HG03342 (cell line): Measurements from ENCODE around the gene FMN2.
A peak's percentile ranks its signal among the peaks of the same experiment; 100 is the strongest.

Source experiments
- ATAC-seq: cut with Tn5 transposase; IDR thresholded peaks from one replicate; pipeline ENCODE4 v1.9.1; 2021; ENCODE audit warnings: mild to moderate bottlenecking, moderate library complexity; ENCODE audit not compliant: unreplicated experiment

Gene FMN2

DNA sequence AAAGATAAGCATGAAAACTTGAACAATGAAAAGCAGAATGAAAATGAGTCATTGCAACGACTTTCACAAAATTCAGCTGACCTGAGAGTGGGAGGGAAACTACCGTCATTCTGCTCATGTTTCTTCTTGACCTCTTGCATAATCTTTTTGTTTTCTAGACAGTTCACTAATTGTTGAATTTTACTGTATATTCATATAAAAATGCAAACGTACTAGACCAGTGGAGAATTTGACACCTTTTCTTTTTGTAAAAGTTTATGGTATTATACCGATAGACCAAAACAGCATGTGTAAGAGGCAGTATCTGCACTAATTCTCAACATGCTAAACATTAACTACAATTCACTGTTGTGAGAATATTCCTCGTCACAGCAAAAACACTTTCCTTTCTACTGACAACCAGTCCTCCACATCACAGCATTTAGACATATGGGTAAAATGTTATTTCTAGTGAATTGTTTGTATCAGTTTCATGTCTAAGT is 382.5 kb downstream of the FMN2 start:
- ATAC-seq: peak; percentile 55

DNA sequence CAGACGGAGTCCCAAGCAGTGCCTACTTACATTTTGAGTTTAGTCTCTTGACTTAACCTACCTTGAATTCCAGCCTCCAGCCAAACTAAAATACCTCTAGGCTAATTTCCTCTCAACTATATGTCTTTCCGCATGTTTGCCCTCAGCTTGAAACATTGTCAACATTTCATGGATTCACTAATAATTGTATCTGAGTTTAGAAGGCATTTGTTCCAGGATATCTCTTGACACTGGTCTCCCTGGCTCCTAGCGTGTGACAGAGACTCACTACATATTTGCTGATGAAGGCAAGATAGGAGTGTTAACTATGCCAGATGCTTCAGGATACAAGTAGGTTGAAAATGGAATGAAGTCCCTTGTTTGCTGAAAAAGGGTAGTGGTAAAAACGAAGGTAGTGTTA is 384.1 kb downstream of the FMN2 start:
- ATAC-seq: no peak

DNA sequence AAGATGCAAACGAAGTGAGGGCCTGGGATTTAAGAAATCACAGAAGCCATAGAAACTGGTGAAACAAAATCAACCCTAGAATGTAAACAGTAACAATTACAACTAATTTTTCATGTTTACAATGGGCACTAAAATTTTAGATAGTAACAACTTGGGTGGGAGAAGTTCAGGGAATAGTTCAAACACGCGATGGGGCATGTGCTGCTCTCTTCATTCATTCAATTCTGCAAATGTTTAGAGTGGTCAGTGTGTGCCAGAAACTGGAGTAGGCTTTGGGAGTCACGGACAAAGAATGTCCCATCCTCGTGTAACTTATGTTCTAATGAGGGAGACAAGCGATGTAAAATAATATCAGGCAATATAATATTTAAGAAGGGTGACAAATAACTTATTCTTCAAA is 386.9 kb downstream of the FMN2 start:
- ATAC-seq: no peak

DNA sequence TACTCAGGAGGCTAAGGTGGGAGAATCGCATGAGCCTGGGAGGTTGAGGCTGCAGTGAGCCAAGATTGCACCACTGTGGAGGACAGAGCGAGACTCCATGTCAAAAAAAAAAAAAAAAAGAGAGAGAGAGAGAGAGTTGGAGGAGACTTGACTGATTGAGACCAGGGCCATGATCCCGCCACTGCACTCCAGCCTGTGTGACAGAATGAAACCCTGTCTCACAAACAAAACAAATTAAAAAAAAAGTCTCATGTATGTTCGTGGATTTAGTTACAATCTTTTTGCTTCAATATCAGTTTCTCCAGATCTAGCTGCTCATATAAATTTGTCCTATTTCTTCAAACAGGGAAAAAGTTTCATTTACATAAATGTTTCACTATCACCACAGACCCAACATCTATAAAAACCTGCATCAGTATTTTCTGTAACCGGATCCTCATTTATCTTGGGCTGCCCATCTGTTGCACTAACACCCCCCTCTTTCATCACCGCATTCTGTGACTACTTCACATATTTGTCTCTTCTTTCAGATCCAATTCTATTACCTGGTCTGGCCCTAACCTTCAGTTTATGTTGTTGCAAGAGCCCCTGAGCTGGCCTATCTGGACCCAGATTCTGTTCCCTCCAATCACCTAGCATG is 393.2 kb downstream of the FMN2 start:
- no peak for ATAC-seq

DNA sequence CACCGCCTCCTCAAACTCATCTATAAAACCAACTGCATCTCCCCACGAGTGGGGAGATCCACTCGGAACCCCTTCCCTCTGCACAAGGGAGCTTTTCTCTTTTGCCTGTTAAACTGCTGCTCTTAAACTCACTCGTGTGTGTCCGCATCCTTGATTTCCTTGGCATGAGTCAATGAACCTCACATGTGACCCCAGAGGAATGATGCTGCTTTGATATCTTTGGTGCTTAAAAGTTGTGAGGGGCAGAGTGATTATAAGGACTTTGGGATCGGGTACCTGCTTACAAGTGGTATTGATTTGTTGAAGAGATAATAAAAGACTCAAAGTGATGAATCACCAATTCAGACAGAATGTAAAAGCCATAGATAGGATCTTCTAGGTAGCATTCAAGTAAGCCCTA is 394.9 kb downstream of the FMN2 start:
- no peak for ATAC-seq

DNA sequence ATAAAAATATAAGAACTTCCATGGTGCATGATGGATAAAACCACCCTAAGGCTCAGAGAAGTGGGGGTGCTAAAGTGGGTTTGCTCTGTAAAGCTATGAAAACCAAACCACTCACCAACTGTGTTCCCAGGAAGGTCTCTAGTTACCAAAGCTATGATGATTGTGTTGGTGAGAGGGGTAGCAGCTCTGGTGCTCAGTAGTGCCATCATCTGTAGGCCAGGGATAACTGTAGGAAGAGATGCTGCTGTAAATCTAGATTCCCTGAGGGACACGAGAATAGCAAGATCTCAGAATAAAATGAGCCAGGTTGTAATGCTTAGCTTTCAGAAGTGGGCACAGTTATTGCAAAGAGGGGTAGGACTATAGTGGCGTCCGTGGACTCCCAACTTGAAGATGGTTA is 395.8 kb downstream of the FMN2 start:
- ATAC-seq: no peak

DNA sequence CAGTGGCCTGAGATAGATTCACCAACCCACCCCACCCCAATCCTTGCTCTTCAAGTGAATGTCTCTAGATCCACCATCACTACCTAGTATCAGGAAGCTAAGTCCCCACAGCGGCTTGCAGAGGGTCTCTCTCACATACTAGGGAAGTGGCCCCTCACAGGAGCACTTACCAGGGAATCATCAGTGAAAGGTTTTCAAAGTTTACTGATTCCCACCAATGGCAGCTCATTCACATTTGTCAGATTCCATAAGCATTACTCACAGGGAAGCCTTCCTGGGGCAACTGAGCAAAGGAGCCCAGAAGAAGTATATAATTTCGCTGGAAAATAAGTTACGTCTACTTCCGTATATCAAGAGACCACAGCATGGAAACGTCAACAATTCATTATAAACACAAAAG is 399.5 kb downstream of the FMN2 start:
- no peak for ATAC-seq

DNA sequence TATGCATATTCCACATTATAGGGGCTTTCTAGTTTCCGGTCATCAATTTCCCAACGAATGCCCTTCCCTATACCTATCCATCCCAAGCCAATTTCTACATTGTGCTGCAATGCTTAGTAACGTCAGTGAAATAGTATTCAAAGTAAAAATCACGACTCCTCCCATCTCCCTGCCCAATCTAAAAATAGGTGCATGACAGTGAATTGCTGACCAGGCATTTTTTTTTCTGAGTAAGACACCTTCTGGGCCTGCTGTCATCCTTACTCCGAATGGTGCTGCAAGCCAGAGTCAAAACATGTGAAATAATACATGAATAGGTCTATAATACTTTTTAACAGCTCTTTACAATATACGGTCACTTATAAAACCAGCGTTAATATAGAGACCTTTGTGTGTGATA is 400.1 kb downstream of the FMN2 start:
- ATAC-seq: no peak

DNA sequence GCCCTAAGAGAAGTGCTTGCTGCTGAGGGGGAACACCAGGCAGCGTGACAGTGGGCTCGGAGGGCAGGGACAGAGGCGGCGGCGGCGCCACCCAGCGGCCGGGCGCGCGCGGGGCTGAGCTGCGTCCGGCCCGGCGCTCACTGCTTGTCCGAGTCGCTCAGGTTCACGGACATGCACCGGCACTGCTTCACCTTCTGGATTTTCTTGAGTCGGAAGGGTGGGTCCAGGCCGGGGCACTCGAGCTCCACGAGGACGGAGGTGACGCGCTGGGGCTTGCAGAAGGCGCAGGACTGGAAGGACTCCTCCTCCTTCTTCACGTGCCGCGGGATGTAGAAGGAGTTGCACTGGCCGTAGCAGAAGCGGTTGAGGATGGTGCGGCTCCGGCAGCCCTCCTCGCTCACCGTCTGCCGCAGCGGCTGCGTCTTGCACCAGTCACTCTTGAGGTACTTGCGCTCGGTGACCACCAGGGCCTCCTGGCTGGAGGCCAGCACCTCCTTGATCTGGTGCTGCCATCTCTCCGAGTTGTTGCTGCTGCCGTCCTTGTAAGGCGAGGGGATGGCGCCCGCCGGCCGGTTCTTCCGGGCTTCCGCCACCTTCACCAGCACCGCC is 401.3 kb downstream of the FMN2 start:
- ATAC-seq: no peak

DNA sequence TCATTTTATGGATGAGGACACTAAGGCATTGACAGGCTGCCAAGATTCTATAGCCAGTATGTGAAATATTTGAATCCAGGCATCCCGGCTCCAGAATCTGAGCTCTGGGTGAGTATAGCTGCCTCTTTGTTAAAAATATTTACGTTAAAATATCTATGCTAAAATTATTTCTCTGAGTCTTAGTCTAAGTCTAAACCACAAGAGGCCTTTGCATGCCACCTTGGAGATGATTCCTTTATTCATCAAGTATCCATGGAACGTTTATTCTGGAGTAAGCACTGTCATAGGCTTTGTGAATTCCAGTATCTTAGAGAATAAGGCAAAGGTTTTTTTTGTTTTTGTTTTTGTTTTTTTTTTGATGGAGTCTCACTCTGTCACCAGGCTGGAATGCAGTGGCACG is 403.9 kb downstream of the FMN2 start:
- no peak for ATAC-seq

DNA sequence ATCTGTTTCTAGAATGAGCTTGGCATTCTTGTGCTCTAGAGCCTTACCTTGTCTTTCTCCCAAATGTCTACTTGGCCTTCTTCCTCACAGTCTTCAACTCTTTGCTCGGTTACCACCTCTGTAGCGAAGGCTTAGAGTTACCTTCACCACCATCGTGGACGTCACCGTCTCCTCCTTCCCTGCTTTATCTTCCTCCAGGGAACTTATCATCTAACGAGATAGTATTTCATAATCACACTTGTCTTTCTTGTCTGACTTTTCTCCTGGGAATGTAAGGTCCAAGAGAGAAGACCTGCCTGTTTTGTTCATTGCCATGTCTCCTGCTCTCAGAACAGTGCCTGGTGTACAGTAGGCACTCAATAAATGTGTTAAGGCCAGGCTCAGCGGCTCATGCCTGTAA is 404.7 kb downstream of the FMN2 start:
- no peak for ATAC-seq

DNA sequence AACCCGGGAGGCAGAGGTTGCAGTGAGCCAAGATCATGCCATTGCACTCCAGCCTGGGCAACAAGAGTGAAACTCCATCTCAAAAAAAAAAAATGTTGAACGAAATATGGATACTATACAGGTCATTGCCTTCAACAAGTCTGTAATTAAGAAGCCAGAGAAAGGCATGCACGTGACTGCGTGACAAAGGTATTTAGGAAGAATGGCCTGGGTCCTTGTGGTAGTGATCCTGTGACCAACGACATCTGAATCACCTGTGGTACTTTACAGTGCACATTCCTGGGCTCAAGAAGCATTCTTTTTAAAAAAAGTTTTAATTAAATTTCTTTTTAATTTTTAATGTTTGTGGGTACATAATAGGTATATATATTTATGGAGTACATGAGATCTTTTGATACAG is 405.3 kb downstream of the FMN2 start:
- no peak for ATAC-seq

DNA sequence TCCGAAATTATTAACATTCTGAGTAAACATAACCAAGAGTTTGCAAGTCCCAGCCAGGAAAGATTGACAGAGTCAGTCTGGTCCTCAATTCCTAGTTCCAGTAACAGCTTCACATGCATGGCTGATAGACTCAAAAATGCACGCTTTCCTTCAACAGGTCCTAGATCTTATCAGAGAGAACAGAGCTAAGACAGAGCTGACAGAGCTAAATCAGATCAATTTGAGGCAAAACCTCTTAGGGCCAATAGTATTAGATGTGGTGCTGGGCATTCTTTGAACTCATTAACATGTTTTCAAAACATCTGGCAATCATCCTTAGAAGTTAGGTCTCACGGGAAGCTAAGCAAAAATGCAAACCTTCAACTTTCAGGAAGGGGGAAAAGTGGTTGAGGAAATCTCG is 406.2 kb downstream of the FMN2 start:
- no peak for ATAC-seq

DNA sequence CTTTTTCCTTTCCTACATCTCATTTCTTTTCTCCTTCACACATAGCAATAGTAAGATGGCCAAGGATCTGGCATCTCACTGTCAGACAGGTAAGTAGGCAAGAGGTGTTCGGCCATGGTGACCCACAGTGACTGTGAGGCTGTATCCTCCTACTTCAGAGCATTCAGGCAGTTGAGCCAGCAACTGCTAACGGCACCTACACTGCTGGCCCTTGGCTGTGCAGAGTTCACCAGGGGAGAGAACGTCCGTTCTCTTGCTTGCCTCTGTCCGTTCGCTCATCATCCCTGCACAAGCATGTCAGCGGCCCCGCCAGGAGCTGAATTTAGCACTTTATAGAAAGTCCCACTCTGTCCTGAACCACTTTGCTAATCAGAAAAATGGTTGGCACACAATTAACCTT is 406.7 kb downstream of the FMN2 start:
- no peak for ATAC-seq

DNA sequence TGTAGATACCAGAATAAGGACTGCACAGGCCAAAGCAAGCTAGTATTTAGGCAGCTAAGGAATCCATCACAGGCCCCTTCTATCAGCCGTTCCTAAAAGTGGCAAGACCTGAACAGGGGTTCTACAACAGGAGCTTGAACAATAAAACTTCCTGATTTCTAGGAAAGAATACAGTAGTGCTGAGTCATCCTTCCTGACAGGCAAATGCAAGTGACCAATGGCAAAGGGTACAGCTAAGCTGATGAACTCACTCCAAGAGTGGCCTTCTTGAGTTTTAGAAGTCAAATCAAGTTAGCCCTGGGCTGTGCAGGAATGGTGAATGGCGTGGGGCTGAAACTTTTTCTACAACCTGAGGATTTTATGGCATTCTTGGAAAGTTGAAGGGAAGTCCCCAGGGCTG is 407.3 kb downstream of the FMN2 start:
- ATAC-seq: no peak

DNA sequence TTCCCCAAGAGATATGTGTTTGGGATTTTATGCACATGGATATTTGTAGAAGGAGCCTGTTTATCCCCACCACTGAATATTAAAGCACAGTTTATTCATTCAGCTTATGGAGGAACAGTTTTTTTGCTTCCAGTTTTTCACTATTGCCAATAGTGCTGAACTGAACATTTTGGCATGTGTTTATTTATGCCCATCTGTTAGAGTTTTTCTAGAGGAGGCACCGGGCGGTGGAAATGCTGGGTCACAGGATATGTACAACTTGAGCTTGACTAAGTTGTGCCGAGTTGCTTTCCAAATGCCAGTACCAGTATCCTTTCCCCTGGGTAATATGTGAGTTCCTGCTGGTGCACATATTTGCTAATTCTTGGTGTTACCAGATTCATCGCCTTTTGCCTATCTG is 409.0 kb downstream of the FMN2 start:
- ATAC-seq: no peak

DNA sequence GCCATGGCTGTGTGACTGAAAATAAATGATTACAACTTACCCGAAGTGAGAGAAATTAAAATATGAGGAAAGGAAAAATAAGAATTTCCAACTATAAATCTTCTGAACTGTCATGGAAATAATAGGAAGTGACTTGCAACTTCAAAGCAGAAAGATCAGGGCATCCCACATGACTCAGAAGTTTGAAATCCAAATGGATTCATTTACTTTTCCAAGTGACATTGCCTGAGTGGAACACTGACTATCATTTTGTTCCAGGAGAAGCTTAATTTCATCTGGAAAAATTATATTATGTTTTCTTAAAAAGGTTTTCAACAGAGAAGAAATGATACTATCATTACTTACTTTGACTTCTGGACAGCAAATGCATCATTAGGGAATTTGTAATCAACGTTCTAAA is 409.4 kb downstream of the FMN2 start:
- no peak for ATAC-seq

DNA sequence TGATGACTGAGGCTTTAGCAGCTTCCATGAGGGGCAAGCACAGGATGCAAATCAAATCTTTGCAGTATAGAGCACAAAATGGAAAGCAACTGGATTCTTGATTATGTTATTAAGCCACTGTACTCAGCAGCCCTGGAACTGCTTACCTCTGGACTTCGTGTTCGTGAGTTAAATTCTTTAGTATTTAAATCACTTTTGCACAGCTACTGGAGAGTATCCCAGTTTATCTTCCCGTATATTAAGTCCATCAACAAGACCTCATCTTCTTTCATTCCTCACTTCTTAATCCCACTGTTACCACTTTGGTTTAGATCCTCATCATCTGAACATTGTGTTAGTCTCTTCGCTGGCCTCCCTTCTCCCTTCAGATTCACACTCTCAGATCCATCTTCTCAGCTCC is 411.4 kb downstream of the FMN2 start:
- no peak for ATAC-seq

DNA sequence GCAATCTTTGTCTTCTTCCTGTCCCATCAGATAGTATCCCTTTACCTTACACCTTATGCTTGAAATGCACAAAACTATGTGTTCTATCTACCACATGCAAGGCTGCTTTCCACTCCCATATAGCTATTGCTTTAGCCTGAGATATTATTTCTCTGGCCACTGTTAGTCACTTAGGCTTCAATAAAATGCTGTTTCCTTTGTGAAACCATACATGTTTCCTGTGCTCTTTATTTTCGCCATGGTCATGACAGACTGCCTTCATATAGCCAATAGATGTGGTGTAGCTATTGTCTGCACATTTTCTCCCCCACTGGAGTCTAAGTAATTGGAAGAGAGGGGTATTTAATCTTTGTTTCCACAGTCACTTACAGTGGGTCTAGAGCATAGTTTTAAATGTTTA is 411.9 kb downstream of the FMN2 start:
- ATAC-seq: no peak

DNA sequence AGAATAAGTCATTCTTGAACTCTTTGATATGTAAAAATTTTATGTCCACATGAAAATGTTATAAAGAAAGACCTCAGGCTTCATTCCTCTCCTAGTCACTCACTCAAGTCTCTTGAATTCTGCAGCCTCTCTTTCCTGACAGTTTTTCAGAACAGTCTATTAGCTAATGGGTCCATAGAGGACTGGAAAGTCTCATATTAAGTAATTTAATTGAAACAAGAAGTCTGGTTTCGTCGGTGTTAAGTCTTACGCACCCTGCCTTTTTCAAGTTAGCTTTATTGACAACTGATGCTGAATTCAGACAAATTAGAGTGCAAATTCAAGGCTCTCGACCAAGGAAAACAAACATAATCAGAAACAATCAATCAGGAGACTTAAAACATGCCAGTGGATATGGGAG is 414.5 kb downstream of the FMN2 start:
- ATAC-seq: no peak

DNA sequence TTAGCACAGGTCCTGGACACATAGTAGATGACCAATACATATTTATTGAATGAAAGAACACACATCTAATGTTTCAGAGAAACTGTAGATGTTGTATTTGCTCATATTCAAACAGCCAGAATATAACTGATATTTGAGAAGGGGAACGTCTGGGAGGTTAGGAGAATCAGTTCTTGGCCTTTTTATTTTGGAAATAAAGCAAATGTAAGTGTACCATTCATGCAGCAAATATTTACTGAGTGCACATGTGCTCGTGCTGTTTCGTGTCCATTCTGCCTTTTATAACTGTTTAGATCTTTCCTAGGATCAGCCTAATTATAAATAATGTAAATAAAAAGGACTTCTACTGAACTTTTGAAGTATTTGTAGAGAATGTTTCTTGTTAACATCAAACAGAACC is 416.5 kb downstream of the FMN2 start:
- ATAC-seq: no peak

DNA sequence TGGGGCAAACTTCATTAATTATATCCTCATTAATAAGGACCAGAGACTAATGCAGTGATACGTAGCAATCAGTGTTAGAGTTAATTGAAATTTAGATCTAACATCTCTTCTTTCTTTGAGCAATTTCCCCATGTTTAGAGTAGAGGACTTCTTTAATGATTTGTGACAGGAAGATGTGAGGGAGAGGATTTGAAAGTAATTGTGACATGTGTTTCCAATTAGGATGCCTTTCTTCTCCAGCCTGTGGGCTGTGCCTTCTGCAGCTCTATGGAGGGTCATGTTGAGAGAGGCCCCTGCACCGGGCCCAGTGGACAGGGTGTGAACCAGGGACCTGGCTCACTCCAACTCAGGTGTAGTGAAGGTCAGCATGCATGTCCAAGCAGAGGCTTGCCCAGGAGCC is 417.3 kb downstream of the FMN2 start:
- no peak for ATAC-seq

DNA sequence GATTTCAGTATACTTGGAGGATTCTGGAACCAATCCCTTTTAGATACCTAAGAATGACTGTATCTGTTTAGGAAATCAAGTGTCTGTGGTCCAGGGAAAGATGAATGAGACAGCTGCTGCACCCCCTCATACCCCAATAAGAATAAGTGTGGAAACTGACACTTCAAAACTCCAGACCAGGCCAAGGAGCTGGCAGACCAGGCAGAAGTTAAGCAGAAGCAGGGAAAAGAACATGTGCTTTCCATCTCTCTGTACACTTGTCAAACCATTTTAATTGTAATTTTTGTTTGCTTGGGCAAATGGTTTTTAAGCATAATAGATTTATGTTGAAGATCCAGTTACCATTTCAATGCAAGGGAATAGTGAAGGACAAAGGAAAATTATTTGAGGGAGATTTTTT is 420.1 kb downstream of the FMN2 start:
- ATAC-seq: no peak
